B cell (primary cell): ENCODE results near the gene MYO16. TPM values are rescaled to one million over a fixed set of nuclear protein-coding genes. Genes with fewer than 3 reads are reported as not detected.

Experiments used
- ATAC-seq: fragments of 200-7000 bp; cut with Tn5 transposase; one replicate; pipeline ENCODE4 v1.10.0; 2021; ENCODE audit warnings: low read depth, mild to moderate bottlenecking, moderate number of reproducible peaks, moderate library complexity
- CTCF ChIA-PET: fragments of 350-600 bp; sonication (Branson Sonifier 250); formaldehyde crosslinking; loops from one replicate; lab custom pipeline; 2021; ENCODE audit warnings: antibody characterized with exemption, inconsistent platforms; lab: Charles Lee
- POLR2A ChIA-PET: fragments of 350-600 bp; sonication (Branson Sonifier 250); formaldehyde crosslinking; loops from one replicate; lab custom pipeline; 2021; ENCODE audit warnings: antibody characterized with exemption; lab: Charles Lee
- DNase-seq: peaks from one replicate; pipeline ENCODE4 v3.0.0; 2013
- H2AFZ ChIP-seq: 2 replicates; pipeline ENCODE4 v1.6.1; 2012; ENCODE audit warnings: mild to moderate bottlenecking, low read depth, low read length; ENCODE audit not compliant: insufficient read depth, poor library complexity, severe bottlenecking
- H3K27ac ChIP-seq, 2 donors: 1 replicate in 1 of 2; 2 replicates in 1 of 2; pipeline ENCODE4 v1.5.1; 2012 to 2013; ENCODE audit warnings: low read length in 2 of 2, mild to moderate bottlenecking in 2 of 2, moderate library complexity in 1 of 2
- H3K27me3 ChIP-seq, 4 experiments: fragments of 200-600 bp in 1 of 4; sonication (generic) in 1 of 4; replicated peaks in 1 of 4; 1 replicate in 2 of 4; 2 replicates in 2 of 4; pipeline versions ENCODE4 v1.6.1 to v1.7.0; 2013 to 2016; ENCODE audit warnings: low read length in 3 of 4, mild to moderate bottlenecking in 2 of 4, mixed read lengths in 1 of 4, moderate library complexity in 1 of 4; ENCODE audit not compliant: insufficient read depth in 4 of 4, control insufficient read depth in 3 of 4; ENCODE audit errors: control extremely low read depth in 1 of 4
- H3K36me3 ChIP-seq, 2 experiments: replicated peaks in 1 of 2; 1 replicate in 1 of 2; 2 replicates in 1 of 2; pipeline versions ENCODE4 v1.6.1 to v1.7.1; 2013; ENCODE audit warnings: low read length in 1 of 2; ENCODE audit not compliant: insufficient read depth in 2 of 2, control insufficient read depth in 1 of 2; ENCODE audit errors: control extremely low read depth in 1 of 2, extremely low read depth in 1 of 2
- H3K4me1 ChIP-seq, 2 donors: fragments of 200-600 bp in 1 of 2; sonication (generic) in 1 of 2; 1 replicate in 1 of 2; 2 replicates in 1 of 2; pipeline versions ENCODE4 v1.5.1 to v1.6.1; 2013 to 2017; ENCODE audit warnings: low read length in 2 of 2; ENCODE audit not compliant: control insufficient read depth in 2 of 2, insufficient read depth in 2 of 2
- H3K4me2 ChIP-seq: replicated peaks from 2 replicates; pipeline ENCODE3; 2012; ENCODE audit warnings: mild to moderate bottlenecking, low read depth, low read length; ENCODE audit not compliant: poor library complexity, severe bottlenecking
- H3K4me3 ChIP-seq, 5 experiments: fragments of 200-600 bp in 1 of 5; sonication (generic) in 1 of 5; 1 replicate in 3 of 5; 2 replicates in 2 of 5; pipeline versions ENCODE4 v1.5.1 to v1.7.0; 2011 to 2016; ENCODE audit warnings: low read length in 4 of 5, mild to moderate bottlenecking in 4 of 5, low read depth in 2 of 5, control low read depth in 1 of 5, moderate library complexity in 1 of 5; ENCODE audit not compliant: insufficient read depth in 1 of 5; ENCODE audit errors: control extremely low read depth in 1 of 5, extremely low read depth in 1 of 5
- H3K79me2 ChIP-seq: fragments of 200-600 bp; sonication (generic); one replicate; pipeline ENCODE4 v1.6.0; 2016; ENCODE audit warnings: low read length; ENCODE audit not compliant: control insufficient read depth, insufficient read depth
- H3K9ac ChIP-seq: fragments of 200-600 bp; sonication (generic); 2 replicates; pipeline ENCODE4 v1.6.1; 2017; ENCODE audit warnings: mild to moderate bottlenecking, low read length, moderate library complexity
- H3K9me3 ChIP-seq, 3 donors: one replicate each; pipeline versions ENCODE4 v1.6.1 to v1.7.1; 2013; ENCODE audit warnings: low read length in 2 of 3; ENCODE audit not compliant: control insufficient read depth in 2 of 3, insufficient read depth in 1 of 3; ENCODE audit errors: control extremely low read depth in 1 of 3
- H4K20me1 ChIP-seq: 2 replicates; pipeline ENCODE4 v1.6.0; 2012; ENCODE audit warnings: mild to moderate bottlenecking, low read length; ENCODE audit not compliant: insufficient read depth, control insufficient read depth, poor library complexity, severe bottlenecking
- H3K27ac Mint-ChIP-seq: one replicate; pipeline ENCODE4 v1.8.0; 2021; ENCODE audit warnings: mixed read lengths
- H3K27me3 Mint-ChIP-seq: one replicate; pipeline ENCODE4 v1.8.0; 2021; ENCODE audit warnings: mixed read lengths
- H3K4me1 Mint-ChIP-seq: one replicate; pipeline ENCODE4 v1.8.0; 2021; ENCODE audit warnings: mixed read lengths
- H3K4me3 Mint-ChIP-seq: one replicate; pipeline ENCODE4 v1.8.0; 2021; ENCODE audit warnings: mixed read lengths
- H3K9me3 Mint-ChIP-seq: one replicate; pipeline ENCODE4 v1.8.0; 2022; ENCODE audit warnings: mixed read lengths; ENCODE audit not compliant: insufficient read depth
- EZH2 ChIP-seq: IDR thresholded peaks from 2 replicates; pipeline ENCODE4 v1.6.1; 2012; ENCODE audit warnings: borderline replicate concordance, low read depth, mild to moderate bottlenecking, moderate library complexity, low read length; ENCODE audit not compliant: insufficient read depth, poor library complexity, severe bottlenecking
- WGBS: methylation state at CpG from one replicate; pipeline ENCODE4 v1.1.5; 2013; ENCODE audit warnings: missing lambda C conversion rate; ENCODE audit not compliant: insufficient coverage; 5-methylcytosine and 5-hydroxymethylcytosine counted together
- intact Hi-C: fragments of 100-400 bp; cut with micrococcal nuclease; formaldehyde crosslinking; loops from one replicate; pipeline ENCODE4 v1.10.0; 2022
- polyA plus RNA-seq: library from polyadenylated mRNA; depleted of rRNA; stranded (reverse); fragments of >200 nt; gene quantifications from 2 replicates; pipeline ENCODE4 v1.2.3, GENCODE V29; 2012
- total RNA-seq, 2 donors: library from RNA; stranded (reverse); fragments of 120-200 nt in 1 of 2; gene quantifications; 1 replicate in 1 of 2; 2 replicates in 1 of 2; pipeline versions ENCODE4 v1.2.3 to v1.2.4, GENCODE V29; 2013 to 2022
- TF ChIP-seq, protein P1 (sequence below): fragments of 200-600 bp; IDR thresholded peaks from one replicate; pipeline ENCODE4 v1.8.0; 2022; ENCODE audit warnings: antibody characterized with exemption, mild to moderate bottlenecking

The MYO16 gene
- total and polyA plus RNA-seq, 2 donors (not counting 1 experiment from before 2014, with no cell fraction given), result not detected

DNA sequence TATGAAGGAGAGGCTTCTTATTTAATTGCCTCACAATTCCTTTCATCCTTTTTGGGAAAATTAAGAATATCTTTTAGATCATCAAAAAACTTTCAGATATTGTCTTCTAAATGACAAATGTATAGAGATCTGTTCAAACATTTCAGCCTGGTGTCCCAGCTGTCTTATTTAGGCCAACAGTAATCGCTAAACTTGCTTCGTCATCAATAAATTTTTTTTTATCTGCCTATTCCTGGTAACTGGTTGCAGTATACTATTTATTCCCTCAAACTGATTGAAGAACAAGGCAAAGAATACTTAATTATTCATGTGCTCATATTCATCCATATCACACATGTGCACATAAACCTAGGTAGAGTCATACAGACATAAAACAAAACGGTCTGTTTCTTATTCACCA lies 5.3 kb upstream of the MYO16 start:
- Histone ChIP-seq H3K27me3 (no peaks in the 10 kb centered on the region), H3K9ac (no peak overlapping the region), H4K20me1 (no peaks in the 10 kb centered on the region), H2AFZ (no peak overlapping the region), H3K79me2 (no peaks in the 10 kb centered on the region), H3K9me3 (peaks cover 0 to 4% (median 0%) of the 10 kb centered on the region in 3 donors), H3K4me1 (no peaks in the 10 kb centered on the region), H3K36me3 (no peaks in the 10 kb centered on the region), H3K4me2 (no peak overlapping the region), H3K27ac (no peak overlapping the region), H3K4me3 (no peak overlapping the region)
- TF ChIP-seq EZH2, result no peak
- TF ChIP-seq, protein P1, sequence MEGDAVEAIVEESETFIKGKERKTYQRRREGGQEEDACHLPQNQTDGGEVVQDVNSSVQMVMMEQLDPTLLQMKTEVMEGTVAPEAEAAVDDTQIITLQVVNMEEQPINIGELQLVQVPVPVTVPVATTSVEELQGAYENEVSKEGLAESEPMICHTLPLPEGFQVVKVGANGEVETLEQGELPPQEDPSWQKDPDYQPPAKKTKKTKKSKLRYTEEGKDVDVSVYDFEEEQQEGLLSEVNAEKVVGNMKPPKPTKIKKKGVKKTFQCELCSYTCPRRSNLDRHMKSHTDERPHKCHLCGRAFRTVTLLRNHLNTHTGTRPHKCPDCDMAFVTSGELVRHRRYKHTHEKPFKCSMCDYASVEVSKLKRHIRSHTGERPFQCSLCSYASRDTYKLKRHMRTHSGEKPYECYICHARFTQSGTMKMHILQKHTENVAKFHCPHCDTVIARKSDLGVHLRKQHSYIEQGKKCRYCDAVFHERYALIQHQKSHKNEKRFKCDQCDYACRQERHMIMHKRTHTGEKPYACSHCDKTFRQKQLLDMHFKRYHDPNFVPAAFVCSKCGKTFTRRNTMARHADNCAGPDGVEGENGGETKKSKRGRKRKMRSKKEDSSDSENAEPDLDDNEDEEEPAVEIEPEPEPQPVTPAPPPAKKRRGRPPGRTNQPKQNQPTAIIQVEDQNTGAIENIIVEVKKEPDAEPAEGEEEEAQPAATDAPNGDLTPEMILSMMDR, result no peak
- 90% methylated on average over 2 of the region's 3 CpGs for WGBS
- ChIA-PET POLR2A (no interaction called here), CTCF (no interaction called here)
- Mint-ChIP-seq H3K27ac (no peak overlapping the region), H3K9me3 (peaks cover 6% of the 10 kb centered on the region), H3K4me1 (no peaks in the 10 kb centered on the region), H3K27me3 (no peaks in the 10 kb centered on the region), H3K4me3 (no peak overlapping the region)
- intact Hi-C loops, result no loop called here
- no peak for ATAC-seq
- DNase-seq, result no peak

GRCh38 chr13:108624979-108625378 lies 4.4 kb upstream of the MYO16 start:
- Histone ChIP-seq H3K27ac (no peak overlapping the region), H3K79me2 (no peaks in the 10 kb centered on the region), H3K9me3 (peaks cover 0 to 7% (median 0%) of the 10 kb centered on the region in 3 donors), H2AFZ (no peak overlapping the region), H3K27me3 (no peaks in the 10 kb centered on the region), H3K36me3 (no peaks in the 10 kb centered on the region), H3K4me3 (no peak overlapping the region), H3K9ac (no peak overlapping the region), H4K20me1 (no peaks in the 10 kb centered on the region), H3K4me2 (no peak overlapping the region), H3K4me1 (no peaks in the 10 kb centered on the region)
- Mint-ChIP-seq H3K27ac (no peak overlapping the region), H3K4me1 (no peaks in the 10 kb centered on the region), H3K27me3 (no peaks in the 10 kb centered on the region), H3K9me3 (peaks cover 6% of the 10 kb centered on the region), H3K4me3 (no peak overlapping the region)
- DNase-seq (no peak), ATAC-seq (no peak)
- whole genome bisulfite sequencing, result 86% methylated on average over 2 of the region's 4 CpGs
- CTCF ChIA-PET, result no interaction called here
- TF ChIP-seq, protein P1, result no peak
- TF ChIP-seq EZH2, result no peak
- intact Hi-C loops, result no loop called here
- POLR2A ChIA-PET, result no interaction called here
